HG03378 (cell line): ENCODE data around the gene RPTOR.

Experiments
- ATAC-seq: cut with Tn5 transposase; IDR thresholded peaks from one replicate; pipeline ENCODE4 v1.9.1; 2021; ENCODE audit warnings: mild to moderate bottlenecking, moderate library complexity; ENCODE audit not compliant: unreplicated experiment

Gene RPTOR

GRCh38 chr17:80637048-80637781, 92.6 kb downstream of the RPTOR start:
- ATAC-seq, result no peak

GRCh38 chr17:80639658-80640057, 95.0 kb downstream of the RPTOR start:
- no peak for ATAC-seq

GRCh38 chr17:80640366-80641084, 95.9 kb downstream of the RPTOR start:
- ATAC-seq, result no peak

- no peak for ATAC-seq
Observed at GRCh38 chr17:80643326-80644099, 98.9 kb downstream of the RPTOR start.

GRCh38 chr17:80644536-80644935, 99.9 kb downstream of the RPTOR start:
- ATAC-seq, result no peak

GRCh38 chr17:80645706-80646325, 101.2 kb downstream of the RPTOR start:
- no peak for ATAC-seq

GRCh38 chr17:80646328-80646727, 101.7 kb downstream of the RPTOR start:
- no peak for ATAC-seq

GRCh38 chr17:80647746-80648145, 103.1 kb downstream of the RPTOR start:
- no peak for ATAC-seq

- no peak for ATAC-seq
Observed at GRCh38 chr17:80649200-80649644, 104.6 kb downstream of the RPTOR start.

GRCh38 chr17:80649672-80650330, 105.2 kb downstream of the RPTOR start:
- no peak for ATAC-seq

GRCh38 chr17:80650331-80650672, 105.7 kb downstream of the RPTOR start:
- ATAC-seq, result no peak

- ATAC-seq, result no peak
Observed at GRCh38 chr17:80650751-80651518, 106.3 kb downstream of the RPTOR start.

- no peak for ATAC-seq
Observed at GRCh38 chr17:80652756-80653330, 108.2 kb downstream of the RPTOR start.

- ATAC-seq, result no peak
Observed at GRCh38 chr17:80653856-80654255, 109.2 kb downstream of the RPTOR start.

GRCh38 chr17:80655608-80656007, 111.0 kb downstream of the RPTOR start:
- no peak for ATAC-seq

- ATAC-seq, result no peak
Observed at GRCh38 chr17:80656590-80656989, 112.0 kb downstream of the RPTOR start.

- no peak for ATAC-seq
Observed at GRCh38 chr17:80657561-80657960, 112.9 kb downstream of the RPTOR start.

GRCh38 chr17:80658821-80659220, 114.2 kb downstream of the RPTOR start:
- ATAC-seq, result no peak

- no peak for ATAC-seq
Observed at GRCh38 chr17:80659651-80660050, 115.0 kb downstream of the RPTOR start.
